Colonic mucosa (tissue), 4 donors: ENCODE data around the gene FBXL16. TPM values are rescaled to one million over a fixed set of nuclear protein-coding genes. Genes with fewer than 3 reads are reported as not detected.

Experiments
- DNase-seq: peaks from one replicate; pipeline ENCODE4 v3.0.0-alpha.2; 2020
- H3K27ac ChIP-seq: fragments of 200-600 bp; one replicate; pipeline ENCODE4 v1.8.0; 2021
- H3K27me3 ChIP-seq: fragments of 200-600 bp; one replicate; pipeline ENCODE4 v1.8.0; 2021
- H3K36me3 ChIP-seq: fragments of 200-600 bp; one replicate; pipeline ENCODE4 v1.8.0; 2021
- H3K4me1 ChIP-seq: fragments of 200-600 bp; one replicate; pipeline ENCODE4 v1.8.0; 2021; ENCODE audit warnings: mild to moderate bottlenecking
- H3K4me3 ChIP-seq: fragments of 200-600 bp; one replicate; pipeline ENCODE4 v1.8.0; 2021
- H3K9ac ChIP-seq, 2 donors: one replicate each; pipeline ENCODE4 v1.7.0; 2013; ENCODE audit warnings: control low read depth in 2 of 2, low read depth in 2 of 2, low read length in 2 of 2
- H3K9me3 ChIP-seq: fragments of 200-600 bp; one replicate; pipeline ENCODE4 v1.8.0; 2021
- CTCF ChIP-seq: fragments of 200-600 bp; IDR thresholded peaks from one replicate; pipeline ENCODE4 v1.8.0; 2022; ENCODE audit warnings: antibody characterized with exemption, mild to moderate bottlenecking
- intact Hi-C: fragments of 100-400 bp; cut with DNase I; formaldehyde crosslinking; loops from one replicate; pipeline ENCODE4 v1.14.1; 2022
- total RNA-seq, 2 donors: library from RNA; stranded (reverse); fragmentation: NEBNext Ultra II Directional in 1 of 2; extraction: Animal tissue kit (Norgen Biotek cat#: 25700) in 1 of 2; gene quantifications; one replicate each; pipeline ENCODE4 v1.2.1, GENCODE V29; 2021
- donor health status: healthy.
- donor health status: DM: no; HTN: no; CAD: no.
- donor health status: DM: no; HTN: no; CAD: no.

The FBXL16 gene
- total RNA-seq, 2 donors from 2014 or later, result 2.0 to 2.2 TPM

DNA sequence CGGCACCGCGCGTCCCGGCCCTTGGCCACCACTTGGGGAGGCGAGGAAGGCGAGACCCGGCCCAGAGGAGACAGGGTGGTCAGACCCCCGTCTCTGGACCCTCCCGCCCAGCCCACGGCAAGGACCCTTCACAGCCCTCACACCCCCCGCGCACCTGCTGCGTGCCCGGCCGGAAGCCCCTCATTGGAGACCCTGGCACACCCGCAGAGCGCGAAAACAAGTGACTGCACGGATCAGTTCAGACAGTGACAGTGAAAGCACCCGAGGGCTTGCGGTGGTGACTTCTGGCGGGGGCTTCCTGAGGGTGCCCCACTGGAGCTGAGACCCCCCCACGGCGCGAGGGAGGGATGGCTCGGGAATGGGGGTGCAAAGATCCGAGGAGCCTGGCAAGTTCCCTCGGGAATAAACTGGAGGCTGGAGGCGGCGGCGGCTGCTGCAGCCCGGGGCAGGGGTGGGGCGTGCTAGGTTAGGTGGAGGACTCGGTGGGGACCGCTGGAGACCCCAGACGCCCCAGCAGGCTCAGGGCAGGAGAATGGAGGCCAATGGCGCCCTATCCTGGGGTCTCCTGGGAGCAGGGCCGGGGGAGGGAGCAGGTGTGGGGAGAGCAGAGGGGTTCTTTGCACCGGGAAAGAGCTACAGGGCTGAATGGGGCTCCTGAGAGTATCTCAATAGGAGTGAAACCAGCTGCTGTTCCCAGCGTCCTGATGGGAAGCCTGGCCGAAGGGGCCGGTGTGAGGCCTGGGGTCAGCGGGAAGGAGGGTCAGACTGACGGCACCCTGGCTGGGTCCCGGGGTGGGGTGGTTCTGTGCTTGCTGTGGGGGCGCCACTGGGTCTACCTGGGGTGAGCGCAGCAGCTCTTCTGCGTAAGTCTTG lies 824 bp upstream of the FBXL16 start:
- H3K4me1 ChIP-seq, result no peaks in the 10 kb centered on the region
- no peak overlapping the region for H3K9ac ChIP-seq
- TF ChIP-seq CTCF, result no peak
- intact Hi-C loops, result no loop called here
- DNase-seq, result no peak
- H3K4me3 ChIP-seq, result no peak overlapping the region
- no peaks in the 10 kb centered on the region for H3K9me3 ChIP-seq
- no peak overlapping the region for H3K27ac ChIP-seq
- H3K36me3 ChIP-seq, result no peaks in the 10 kb centered on the region
- peaks cover 75% of the 10 kb centered on the region for H3K27me3 ChIP-seq

GRCh38 chr16:704552-705380 lies 835 bp downstream of the FBXL16 start:
- intact Hi-C loops, result no loop called here
- Histone ChIP-seq H3K4me1 (no peaks in the 10 kb centered on the region), H3K27ac (no peak overlapping the region), H3K36me3 (no peaks in the 10 kb centered on the region), H3K4me3 (no peak overlapping the region), H3K9ac (no peak overlapping the region), H3K27me3 (peaks cover 76% of the 10 kb centered on the region), H3K9me3 (no peaks in the 10 kb centered on the region)
- DNase-seq, result no peak
- no peak for TF ChIP-seq CTCF

GRCh38 chr16:704047-704446 lies 1.6 kb downstream of the FBXL16 start:
- no peak for TF ChIP-seq CTCF
- intact Hi-C loops, result no loop called here

GRCh38 chr16:703406-703805 lies 2.2 kb downstream of the FBXL16 start:
- peaks cover 70% of the 10 kb centered on the region for H3K27me3 ChIP-seq
- intact Hi-C loops, result no loop called here

More at GRCh38 chr16:704047-704446, 1.6 kb downstream of the FBXL16 start:
- no peak overlapping the region for H3K9ac ChIP-seq
- H3K36me3 ChIP-seq, result no peaks in the 10 kb centered on the region
- H3K4me3 ChIP-seq, result no peak overlapping the region
- no peaks in the 10 kb centered on the region for H3K4me1 ChIP-seq
- H3K9me3 ChIP-seq, result no peaks in the 10 kb centered on the region
- H3K27ac ChIP-seq, result no peak overlapping the region
- DNase-seq, result no peak
- H3K27me3 ChIP-seq, result peaks cover 73% of the 10 kb centered on the region

More at GRCh38 chr16:703406-703805, 2.2 kb downstream of the FBXL16 start:
- Histone ChIP-seq H3K9ac (no peak overlapping the region), H3K27ac (no peak overlapping the region), H3K4me3 (no peak overlapping the region), H3K9me3 (no peaks in the 10 kb centered on the region), H3K4me1 (no peaks in the 10 kb centered on the region), H3K36me3 (no peaks in the 10 kb centered on the region)
- no peak for TF ChIP-seq CTCF
- no peak for DNase-seq
